Keratinocyte (primary cell): ENCODE data around the gene CENPT. TPM values are rescaled to one million over a fixed set of nuclear protein-coding genes. Genes with fewer than 3 reads are reported as not detected.
"Not testable (repeated sequence)": the region's sequence is repeated elsewhere in the genome, so short reads cannot be mapped to it uniquely, and the experiment has no call there.

Experiments used
- DNase-seq: peaks from one replicate; pipeline ENCODE4 v3.0.0-alpha.2; 2011; ENCODE audit warnings: low read depth, missing footprints, low spot score
- FAIRE-seq: peaks from 2 replicates; lab custom pipeline; 2011; peaks lifted over from hg19 to GRCh38; lab: Jason Lieb, UNC
- H2AFZ ChIP-seq: 2 replicates; pipeline ENCODE4 v1.6.0; 2012; ENCODE audit warnings: low read length, control low read depth, inconsistent platforms; ENCODE audit not compliant: control insufficient read depth
- H3K27ac ChIP-seq: 2 replicates; pipeline ENCODE4 v1.5.1; 2011; ENCODE audit warnings: low read length; ENCODE audit not compliant: control insufficient read depth, insufficient read depth
- H3K27me3 ChIP-seq: 3 replicates; pipeline ENCODE4 v1.6.0; 2011; ENCODE audit warnings: low read length; ENCODE audit not compliant: control insufficient read depth, insufficient read depth; ENCODE audit errors: extremely low read depth
- H3K36me3 ChIP-seq, 2 experiments: 2 replicates in 1 of 2; 3 replicates in 1 of 2; pipeline ENCODE4 v1.5.1; 2011; ENCODE audit warnings: low read length in 2 of 2, mild to moderate bottlenecking in 1 of 2; ENCODE audit not compliant: control insufficient read depth in 2 of 2, insufficient read depth in 2 of 2; ENCODE audit errors: extremely low read depth in 1 of 2
- H3K4me1 ChIP-seq: 3 replicates; pipeline ENCODE4 v1.5.1; 2011; ENCODE audit warnings: low read length; ENCODE audit not compliant: control insufficient read depth, insufficient read depth; ENCODE audit errors: extremely low read depth
- H3K4me2 ChIP-seq: 3 replicates; pipeline ENCODE4 v1.6.0; 2011; ENCODE audit warnings: low read depth, low read length; ENCODE audit not compliant: control insufficient read depth, insufficient read depth; ENCODE audit errors: extremely low read depth
- H3K4me3 ChIP-seq, 3 experiments: fragments of 200-600 bp in 1 of 3; sonication (generic) in 1 of 3; 2 replicates in 2 of 3; 3 replicates in 1 of 3; pipeline ENCODE4 v1.5.1; 2011 to 2016; ENCODE audit warnings: low read length in 3 of 3, mild to moderate bottlenecking in 3 of 3, control low read depth in 2 of 3, inconsistent platforms in 1 of 3, low read depth in 1 of 3, mixed read lengths in 1 of 3, mixed run types in 1 of 3, moderate library complexity in 1 of 3; ENCODE audit not compliant: control insufficient read depth in 2 of 3, insufficient read depth in 2 of 3; ENCODE audit errors: extremely low read depth in 1 of 3
- H3K79me2 ChIP-seq: 2 replicates; pipeline ENCODE4 v1.6.0; 2012; ENCODE audit warnings: low read length; ENCODE audit not compliant: control insufficient read depth, insufficient read depth
- H3K9ac ChIP-seq: 3 replicates; pipeline ENCODE4 v1.6.0; 2011; ENCODE audit warnings: low read length; ENCODE audit not compliant: control insufficient read depth, insufficient read depth; ENCODE audit errors: extremely low read depth
- H3K9me1 ChIP-seq: 3 replicates; pipeline ENCODE4 v1.6.0; 2011; ENCODE audit warnings: low read length; ENCODE audit not compliant: control insufficient read depth, insufficient read depth; ENCODE audit errors: extremely low read depth
- H3K9me3 ChIP-seq: 2 replicates; pipeline ENCODE4 v1.5.1; 2012; ENCODE audit warnings: low read depth, low read length; ENCODE audit not compliant: control insufficient read depth
- H4K20me1 ChIP-seq: 3 replicates; pipeline ENCODE4 v1.6.0; 2011; ENCODE audit warnings: low read length; ENCODE audit not compliant: control insufficient read depth, insufficient read depth; ENCODE audit errors: extremely low read depth
- CTCF ChIP-seq, 3 experiments: IDR thresholded peaks in 1 of 3; conservative IDR thresholded peaks in 1 of 3; optimal IDR thresholded peaks in 1 of 3; 2 replicates in 2 of 3; 3 replicates in 1 of 3; pipeline versions ENCODE3 to v1.5.1; 2011; ENCODE audit warnings: low read length in 3 of 3, mild to moderate bottlenecking in 3 of 3, moderate library complexity in 2 of 3, control low read depth in 1 of 3, inconsistent platforms in 1 of 3; ENCODE audit not compliant: insufficient read depth in 2 of 3; ENCODE audit errors: extremely low read depth in 1 of 3
- EZH2 ChIP-seq: IDR thresholded peaks from one replicate; pipeline ENCODE4 v1.6.1; 2012; ENCODE audit warnings: inconsistent platforms, mild to moderate bottlenecking, low read length, moderate library complexity
- dilution Hi-C: fragments of 300-500 bp; cut with MboI; formaldehyde crosslinking; loops from one replicate; pipeline ENCODE4 v1.7.0; 2020; ENCODE audit warnings: low sequenced_read_pairs; ENCODE audit not compliant: extremely low pct_ligation_motif_present
- polyA plus RNA-seq, 5 experiments: library from polyadenylated mRNA; depleted of rRNA in 3 of 5; stranded (reverse) in 3 of 5; stranded (forward) in 1 of 5; unstranded in 1 of 5; fragments of >200 nt; gene quantifications; 1 replicate in 1 of 5; 2 replicates in 3 of 5; 3 replicates in 1 of 5; pipeline versions ENCODE4 v1.2.1 to v1.2.3, GENCODE V29; 2011 to 2012; ENCODE audit warnings: missing spikeins in 2 of 5, low read depth in 1 of 5, low replicate concordance in 1 of 5

CENPT gene
- polyA plus RNA-seq, 1 donor (not counting 4 experiments of a cell fraction or from before 2014, with no cell fraction given): 30.1 TPM

DNA sequence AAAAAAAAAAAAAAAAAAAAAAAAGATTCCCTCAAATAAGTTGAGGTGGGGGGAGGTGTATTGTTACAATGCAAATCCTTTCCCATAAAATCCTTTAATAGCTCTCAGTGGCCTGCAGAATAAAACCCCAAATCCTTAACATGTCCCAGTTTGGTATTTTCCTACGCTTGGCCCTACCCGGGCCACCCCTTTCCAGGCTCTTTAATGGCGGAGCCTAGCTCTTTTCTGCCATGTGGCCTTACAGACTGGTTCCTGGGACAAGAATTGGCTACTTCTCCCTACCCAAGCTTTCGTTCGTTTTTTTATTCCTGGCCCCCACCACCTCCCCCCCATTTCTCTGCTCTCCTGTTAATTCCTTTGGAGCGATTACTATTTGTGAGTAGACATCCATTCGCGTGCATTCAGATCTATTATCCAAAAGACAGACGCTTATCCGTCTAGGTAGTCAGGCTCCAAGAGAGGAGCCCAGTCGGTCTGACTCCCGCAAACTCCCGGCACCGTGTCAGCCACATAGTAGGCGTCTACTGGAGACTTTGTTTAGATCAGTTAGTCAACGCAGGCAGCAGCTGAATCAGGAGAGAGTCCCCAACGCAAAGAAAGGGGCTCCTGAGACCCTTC is 6.2 kb downstream of the CENPT start:
- H3K4me3 ChIP-seq: peak overlapping the region; percentile 56 to 92 (median 79)
- no peaks in the 10 kb centered on the region for H4K20me1 ChIP-seq
- peak overlapping the region; percentile 96 for H2AFZ ChIP-seq
- H3K9ac ChIP-seq: peak overlapping the region; percentile 94
- DNase-seq: no peak
- H3K9me1 ChIP-seq: no peaks in the 10 kb centered on the region
- peaks cover 25% of the 10 kb centered on the region for H3K79me2 ChIP-seq
- H3K4me2 ChIP-seq: peak overlapping the region; percentile 86
- no peak for FAIRE-seq
- peaks cover 4 to 6% of the 10 kb centered on the region in 2 experiments for H3K36me3 ChIP-seq
- peaks cover 45% of the 10 kb centered on the region for H3K4me1 ChIP-seq
- H3K27ac ChIP-seq: peak overlapping the region; percentile 95
- no peak for TF ChIP-seq EZH2
- TF ChIP-seq CTCF (optimal IDR thresholded peaks at IDR 0.05 in 1 of 3, IDR thresholded peaks at IDR 0.05 in 1 of 3, conservative IDR thresholded peaks at IDR 0.05 in 1 of 3; ENCODE audit: extremely low read depth in 1 of 3, insufficient read depth in 2 of 3, low read length in 3 of 3): no peak
- H3K27me3 ChIP-seq: no peaks in the 10 kb centered on the region
- dilution Hi-C loops: no loop called here
- H3K9me3 ChIP-seq: no peaks in the 10 kb centered on the region

DNA sequence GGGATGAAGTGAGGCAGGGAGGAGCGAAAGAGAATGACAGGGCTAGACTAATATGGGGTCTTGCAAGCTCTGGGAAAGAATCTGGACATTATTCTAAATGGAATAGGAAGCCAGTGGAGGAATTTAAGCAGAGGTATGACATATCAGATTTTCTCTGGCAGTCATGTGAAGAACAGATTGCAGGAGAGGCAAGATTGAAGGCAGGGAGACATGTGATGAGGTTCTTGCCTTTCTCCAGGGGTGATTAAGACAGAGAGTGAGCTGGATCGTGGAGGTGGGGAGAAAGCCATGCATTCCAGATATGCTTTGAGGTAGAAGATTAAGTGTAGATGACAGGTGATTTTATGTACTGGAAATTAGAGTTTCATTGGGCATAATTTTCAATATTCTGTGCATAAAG is 9.7 kb downstream of the CENPT start:
- dilution Hi-C loops: no loop called here
- Histone ChIP-seq H3K4me3 (no peak overlapping the region), H3K36me3 (peaks cover 0 to under 1% of the 10 kb centered on the region in 2 experiments), H2AFZ (no peak overlapping the region), H3K4me1 (peaks cover 20% of the 10 kb centered on the region), H3K4me2 (no peak overlapping the region), H3K27ac (no peak overlapping the region), H4K20me1 (no peaks in the 10 kb centered on the region), H3K9ac (no peak overlapping the region), H3K9me1 (no peaks in the 10 kb centered on the region), H3K79me2 (peaks cover 9% of the 10 kb centered on the region), H3K9me3 (no peaks in the 10 kb centered on the region), H3K27me3 (no peaks in the 10 kb centered on the region)
- TF ChIP-seq EZH2 (no peak), CTCF (optimal IDR thresholded peaks at IDR 0.05 in 1 of 3, IDR thresholded peaks at IDR 0.05 in 1 of 3, conservative IDR thresholded peaks at IDR 0.05 in 1 of 3; ENCODE audit: extremely low read depth in 1 of 3, insufficient read depth in 2 of 3, low read length in 3 of 3) (no peak)
- DNase-seq (no peak), FAIRE-seq (no peak)

DNA sequence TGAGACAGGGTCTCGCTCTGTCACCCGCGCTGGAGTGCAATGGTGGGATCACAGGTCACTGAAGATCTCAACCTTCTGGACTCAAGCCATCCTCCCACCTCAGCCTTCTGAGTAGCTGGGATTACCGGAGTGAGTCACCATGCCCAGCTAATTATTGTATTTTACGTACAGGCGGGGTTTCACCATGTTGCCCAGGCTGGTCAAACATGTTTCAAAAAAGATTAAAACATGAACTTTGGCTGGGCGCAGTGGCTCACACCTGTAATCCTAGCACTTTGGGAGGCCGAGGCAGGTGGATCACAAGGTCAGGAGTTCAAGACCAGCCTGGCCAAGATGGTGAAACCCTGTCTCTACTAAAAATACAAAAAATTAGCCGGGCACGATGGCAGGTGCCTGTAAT is 10.3 kb downstream of the CENPT start:
- dilution Hi-C loops, H3K4me2 ChIP-seq, H3K4me3 ChIP-seq, H3K9ac ChIP-seq, H3K79me2 ChIP-seq, H4K20me1 ChIP-seq, H3K27me3 ChIP-seq, DNase-seq, H3K9me1 ChIP-seq, FAIRE-seq, H3K36me3 ChIP-seq, H3K27ac ChIP-seq, H3K9me3 ChIP-seq, H2AFZ ChIP-seq: not testable (repeated sequence)
- peaks cover 19% of the 10 kb centered on the region for H3K4me1 ChIP-seq
